IMR-90 (cell line): ENCODE measurements around the gene FGGY. TPM values are rescaled to one million over a fixed set of nuclear protein-coding genes. Genes with fewer than 3 reads are reported as not detected.
A peak's percentile ranks its signal among the peaks of the same experiment; 100 is the strongest.

Experiments used
- ATAC-seq: fragments of 200-7000 bp; cut with Tn5 transposase; 2 replicates; pipeline ENCODE4 v1.9.1; 2020; ENCODE audit warnings: low read depth, mild to moderate bottlenecking, moderate library complexity
- BruUV-seq: library from RNA; stranded (reverse); fragments of 400-500 nt; replicated peaks from 2 replicates; lab custom pipeline; 2021; lab: Mats Ljungman, UMichigan
- CTCF ChIA-PET: fragments of 300-600 bp; formaldehyde crosslinking; extraction: SDS; loops from one replicate; lab custom pipeline; 2021; ENCODE audit warnings: antibody characterized with exemption; lab: Yijun Ruan, JAX
- POLR2A ChIA-PET: fragments of 300-600 bp; sonication (Branson Sonifier 250); formaldehyde crosslinking; loops from one replicate; lab custom pipeline; 2022; ENCODE audit warnings: antibody characterized with exemption; ENCODE audit not compliant: unreplicated experiment; lab: Charles Lee
- DNase-seq: peaks from one replicate; pipeline ENCODE4 v3.0.0; 2013
- H2AFZ ChIP-seq: replicated peaks from 2 replicates; pipeline ENCODE3; 2013; ENCODE audit warnings: low read length, mild to moderate bottlenecking; ENCODE audit not compliant: poor library complexity
- H2AK5ac ChIP-seq: 2 replicates; pipeline ENCODE4 v1.6.1; 2013; ENCODE audit warnings: low read depth, low read length, inconsistent platforms
- H2AK9ac ChIP-seq: replicated peaks from 2 replicates; pipeline ENCODE3; 2013; ENCODE audit warnings: mild to moderate bottlenecking, low read depth, low read length, moderate library complexity; ENCODE audit not compliant: poor library complexity
- H2BK120ac ChIP-seq: 2 replicates; pipeline ENCODE4 v1.6.1; 2013; ENCODE audit warnings: low read depth, low read length, inconsistent platforms
- H2BK15ac ChIP-seq: 3 replicates; pipeline ENCODE4 v1.6.1; 2013; ENCODE audit warnings: low read depth, low read length, inconsistent platforms
- H2BK20ac ChIP-seq: 2 replicates; pipeline ENCODE4 v1.6.1; 2013; ENCODE audit warnings: low read depth, mild to moderate bottlenecking, inconsistent platforms, low read length, moderate library complexity
- H2BK5ac ChIP-seq: 2 replicates; pipeline ENCODE4 v1.6.1; 2013; ENCODE audit warnings: mild to moderate bottlenecking, low read depth, low read length, inconsistent platforms; ENCODE audit not compliant: poor library complexity, severe bottlenecking
- H3K14ac ChIP-seq: replicated peaks from 2 replicates; pipeline ENCODE4 v1.6.1; 2013; ENCODE audit warnings: low read depth, low read length, inconsistent platforms
- H3K18ac ChIP-seq: 2 replicates; pipeline ENCODE4 v1.6.1; 2013; ENCODE audit warnings: low read depth, low read length, control low read depth
- H3K23ac ChIP-seq: 2 replicates; pipeline ENCODE4 v1.6.1; 2013; ENCODE audit warnings: low read depth, low read length, inconsistent platforms
- H3K27ac ChIP-seq: 2 replicates; pipeline ENCODE4 v1.5.1; 2013; ENCODE audit warnings: mild to moderate bottlenecking, control low read depth, low read length; ENCODE audit not compliant: insufficient read depth
- H3K27me3 ChIP-seq: 2 replicates; pipeline ENCODE4 v1.6.1; 2013; ENCODE audit warnings: low read length; ENCODE audit not compliant: control insufficient read depth, insufficient read depth
- H3K36me3 ChIP-seq: 2 replicates; pipeline ENCODE4 v1.6.1; 2013; ENCODE audit warnings: low read length, mixed read lengths; ENCODE audit not compliant: control insufficient read depth, insufficient read depth
- H3K4ac ChIP-seq: 2 replicates; pipeline ENCODE4 v1.6.1; 2013; ENCODE audit warnings: low read depth, low read length, inconsistent platforms
- H3K4me1 ChIP-seq: 2 replicates; pipeline ENCODE4 v1.6.1; 2013; ENCODE audit warnings: low read length, mixed read lengths; ENCODE audit not compliant: control insufficient read depth, insufficient read depth
- H3K4me2 ChIP-seq: 2 replicates; pipeline ENCODE4 v1.6.1; 2013; ENCODE audit warnings: low read depth, mild to moderate bottlenecking, control low read depth, low read length, moderate library complexity
- H3K4me3 ChIP-seq: 2 replicates; pipeline ENCODE4 v1.5.1; 2013; ENCODE audit warnings: low read depth, mild to moderate bottlenecking, control low read depth, low read length, moderate library complexity; ENCODE audit not compliant: insufficient read depth
- H3K56ac ChIP-seq: 2 replicates; pipeline ENCODE4 v1.6.1; 2013; ENCODE audit warnings: low read length, inconsistent platforms; ENCODE audit not compliant: insufficient read depth; ENCODE audit errors: extremely low read depth
- H3K79me1 ChIP-seq, 2 experiments: 2 replicates each; pipeline ENCODE4 v1.6.1; 2013; ENCODE audit warnings: low read length in 2 of 2, inconsistent platforms in 1 of 2, low read depth in 1 of 2
- H3K9ac ChIP-seq: 2 replicates; pipeline ENCODE4 v1.6.1; 2013; ENCODE audit warnings: low read depth, low read length, control low read depth
- H3K9me1 ChIP-seq: 2 replicates; pipeline ENCODE4 v1.6.1; 2013; ENCODE audit warnings: low read length, inconsistent platforms; ENCODE audit not compliant: insufficient read depth
- H3K9me3 ChIP-seq: 2 replicates; pipeline ENCODE4 v1.6.1; 2013; ENCODE audit warnings: low read length; ENCODE audit not compliant: control insufficient read depth, insufficient read depth
- H4K20me1 ChIP-seq: 2 replicates; pipeline ENCODE4 v1.6.1; 2013; ENCODE audit warnings: low read length, inconsistent platforms; ENCODE audit not compliant: insufficient read depth
- H4K5ac ChIP-seq: 2 replicates; pipeline ENCODE4 v1.6.1; 2013; ENCODE audit warnings: mild to moderate bottlenecking, low read depth, low read length, control low read depth
- H4K8ac ChIP-seq, 2 experiments: 2 replicates each; pipeline ENCODE4 v1.6.1; 2013; ENCODE audit warnings: low read depth in 2 of 2, low read length in 2 of 2, control low read depth in 1 of 2, inconsistent platforms in 1 of 2
- H4K91ac ChIP-seq: 2 replicates; pipeline ENCODE4 v1.6.1; 2013; ENCODE audit warnings: low read depth, low read length, inconsistent platforms; ENCODE audit not compliant: insufficient read depth
- CEBPB ChIP-seq: IDR thresholded peaks from 2 replicates; pipeline ENCODE4 v1.6.1; 2012; ENCODE audit warnings: low read depth, low read length, improper control_type of control experiment
- NFE2L2 ChIP-seq: fragments of 150-350 bp; IDR thresholded peaks from 2 replicates; pipeline ENCODE4 v1.6.1; 2016; ENCODE audit warnings: low read depth, mild to moderate bottlenecking, low read length
- WGBS, 2 experiments: methylation state at CpG; one replicate each; pipeline versions ENCODE4 v1.1.5 to v1.1.7; 2013; ENCODE audit warnings: missing lambda C conversion rate in 2 of 2; ENCODE audit not compliant: insufficient read length in 1 of 2; ENCODE audit errors: extremely low coverage in 2 of 2; 5-methylcytosine and 5-hydroxymethylcytosine counted together
- dilution Hi-C: fragments of 300-500 bp; cut with HindIII; formaldehyde crosslinking; loops from one replicate; pipeline ENCODE4 v1.14.3; 2018; ENCODE audit warnings: low sequenced_read_pairs; ENCODE audit not compliant: unreplicated experiment
- in situ Hi-C: fragments of 300-500 bp; cut with MboI; formaldehyde crosslinking; loops from 3 replicates; pipeline ENCODE4 v1.14.3; 2019; ENCODE audit warnings: low sequenced_read_pairs, inconsistent platforms, mixed read lengths
- intact Hi-C: fragments of 100-400 bp; cut with micrococcal nuclease; formaldehyde crosslinking; loops from 2 replicates; pipeline ENCODE4 v1.10.0; 2022
- polyA plus RNA-seq, 3 experiments: library from polyadenylated mRNA; depleted of rRNA; stranded (reverse); fragments of >200 nt; gene quantifications; 2 replicates each; pipeline ENCODE4 v1.2.3, GENCODE V29; 2012; ENCODE audit warnings: low replicate concordance in 1 of 3
- total RNA-seq: library from RNA; depleted of rRNA; stranded (reverse); fragments of >200 nt; gene quantifications from 2 replicates; pipeline ENCODE4 v1.2.3, GENCODE V29; 2012

The FGGY gene
- total and polyA plus RNA-seq, 2 of the 4 experiments (the other 2 are of a cell fraction): 5.6 to 14.0 TPM

- H3K9me3 ChIP-seq: no peaks in the 10 kb centered on the region
- no peak overlapping the region for H3K4ac ChIP-seq
- intact Hi-C loops (loop anchor here (10.0 kb wide), 1 partner anchor 1250 kb away; no protein-coding TSS in a partner anchor), in situ Hi-C loops (loop anchor here (25.0 kb wide), 1 partner anchor 1253 kb away; no protein-coding TSS in a partner anchor), dilution Hi-C loops (loop anchor here (25.0 kb wide), 1 partner anchor 1028 kb away; no protein-coding TSS in a partner anchor)
- no peak overlapping the region for H3K18ac ChIP-seq
- no peak overlapping the region for H2AFZ ChIP-seq
- H3K4me3 ChIP-seq: no peak overlapping the region
- no peak overlapping the region for H4K5ac ChIP-seq
- H4K20me1 ChIP-seq: no peaks in the 10 kb centered on the region
- no peak overlapping the region; the same call in 1 of the 2 replicates for H4K91ac ChIP-seq
- no peak overlapping the region for H4K8ac ChIP-seq
- ChIA-PET POLR2A (interaction anchor here (0.7 kb wide), 1 partner anchor 23 kb away, joined by 4 read pairs; no protein-coding TSS in a partner anchor), CTCF (interaction anchor here (0.6 kb wide), 1 partner anchor 22 kb away, joined by 3 read pairs; no protein-coding TSS in a partner anchor)
- H2BK20ac ChIP-seq: no peak overlapping the region
- no TSS peak for BruUV-seq
- no peak for ATAC-seq
- no peak overlapping the region for H3K4me2 ChIP-seq
- WGBS, 2 experiments: 92% methylated on average over 2 of the region's 5 CpGs; no CpG with 5 or more reads in 1 of the 2 experiments
- H3K9me1 ChIP-seq: no peaks in the 10 kb centered on the region
- no peak overlapping the region for H2BK5ac ChIP-seq
- H3K23ac ChIP-seq: no peak overlapping the region
- H2BK120ac ChIP-seq: no peak overlapping the region
- no peaks in the 10 kb centered on the region for H3K79me1 ChIP-seq
- no peak for DNase-seq
- H3K4me1 ChIP-seq: 0 out of 2 replicates have a peak, but pooled peaks cover 2% of the 10 kb centered on the region
- no peak overlapping the region for H2AK9ac ChIP-seq
- no peak overlapping the region for H2BK15ac ChIP-seq
- H3K9ac ChIP-seq: no peak overlapping the region
- H3K27me3 ChIP-seq: no peaks in the 10 kb centered on the region
- no peak overlapping the region for H3K27ac ChIP-seq
- no peak for TF ChIP-seq NFE2L2
- no peak for TF ChIP-seq CEBPB
- no peak overlapping the region for H3K56ac ChIP-seq
- H3K36me3 ChIP-seq: no peaks in the 10 kb centered on the region
- H3K14ac ChIP-seq: 0 out of 2 replicates have a peak overlapping the region, but pooled peaks have one; percentile 51
- no peak overlapping the region for H2AK5ac ChIP-seq
Measured at GRCh38 chr1:59765011-59765730, 468.3 kb downstream of the FGGY start.
